ENCODE data around the gene TGFB1I1.

TGFB1I1 gene

DNA sequence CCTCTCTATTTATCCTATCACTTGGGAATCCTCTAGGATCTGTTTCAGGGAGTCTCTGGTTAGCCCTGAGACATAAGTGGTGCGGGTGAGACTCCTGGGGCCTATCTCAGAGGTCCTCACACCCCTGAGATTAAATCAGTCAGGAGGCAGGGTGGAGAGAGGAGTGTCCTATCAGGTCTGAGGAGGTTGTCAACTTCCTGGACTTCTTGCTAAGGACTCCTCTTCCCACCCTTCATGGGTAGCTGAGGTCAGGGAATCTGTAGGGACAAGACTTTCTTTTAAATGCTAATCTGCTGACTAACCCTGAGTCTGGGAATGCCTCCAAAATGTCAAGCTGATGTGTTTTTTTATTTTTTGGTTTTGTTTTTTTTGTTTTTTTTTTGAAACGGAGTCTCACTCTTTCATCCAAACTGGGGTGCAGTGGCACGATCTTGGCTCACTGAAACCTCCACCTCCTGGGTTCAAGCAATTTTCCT, 19.3 kb upstream of the TGFB1I1 start:
- no peak for DNase-seq (ENCODE audit: low read depth in 2 of 2)

DNA sequence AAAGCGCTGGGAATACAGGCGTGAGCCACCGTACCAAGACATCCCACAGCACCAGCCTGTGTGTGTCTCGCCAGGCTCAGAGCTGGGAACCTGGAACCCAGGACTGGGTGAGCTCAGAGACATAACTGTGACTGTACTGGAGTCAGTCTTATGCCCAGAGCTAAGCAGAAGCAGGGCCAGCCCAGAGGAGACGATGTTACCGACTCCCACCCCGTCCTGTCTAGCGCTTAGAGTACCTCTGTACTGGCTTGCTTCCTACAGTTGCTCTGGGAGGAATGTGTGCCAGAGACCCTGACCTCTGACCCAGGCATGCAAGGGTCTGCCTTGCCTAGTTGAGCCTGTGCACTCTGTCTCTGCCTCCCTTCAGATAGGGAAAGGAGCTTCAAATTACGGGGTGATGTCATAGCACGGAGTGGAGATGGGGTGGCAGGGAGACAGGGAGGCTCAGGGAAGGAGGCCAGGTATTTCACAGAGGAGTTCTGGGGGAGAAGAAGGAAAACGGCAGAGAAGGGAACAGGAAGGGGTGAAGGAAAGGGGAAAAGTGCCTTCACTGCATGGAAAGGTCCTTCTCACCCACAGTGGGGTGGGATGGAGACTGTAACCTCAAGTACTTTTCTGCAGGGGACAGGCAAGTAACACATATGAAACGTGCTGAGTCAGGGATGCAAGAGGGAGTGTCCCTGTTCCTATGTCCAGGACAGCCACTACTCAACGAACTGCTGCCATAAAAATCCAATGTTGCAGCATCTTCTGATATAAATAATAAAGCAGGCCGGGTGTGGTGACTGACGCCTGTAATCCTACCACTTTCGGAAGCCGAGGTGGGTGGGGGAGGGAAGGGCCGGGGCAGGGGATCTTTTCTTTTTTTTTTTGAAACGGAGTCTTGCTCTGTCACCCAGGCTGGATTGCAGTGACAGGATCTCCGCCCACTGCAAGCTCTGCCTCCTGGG, 18.4 kb upstream of the TGFB1I1 start:
- DNase-seq (ENCODE audit: low read depth in 2 of 2), result no peak

DNA sequence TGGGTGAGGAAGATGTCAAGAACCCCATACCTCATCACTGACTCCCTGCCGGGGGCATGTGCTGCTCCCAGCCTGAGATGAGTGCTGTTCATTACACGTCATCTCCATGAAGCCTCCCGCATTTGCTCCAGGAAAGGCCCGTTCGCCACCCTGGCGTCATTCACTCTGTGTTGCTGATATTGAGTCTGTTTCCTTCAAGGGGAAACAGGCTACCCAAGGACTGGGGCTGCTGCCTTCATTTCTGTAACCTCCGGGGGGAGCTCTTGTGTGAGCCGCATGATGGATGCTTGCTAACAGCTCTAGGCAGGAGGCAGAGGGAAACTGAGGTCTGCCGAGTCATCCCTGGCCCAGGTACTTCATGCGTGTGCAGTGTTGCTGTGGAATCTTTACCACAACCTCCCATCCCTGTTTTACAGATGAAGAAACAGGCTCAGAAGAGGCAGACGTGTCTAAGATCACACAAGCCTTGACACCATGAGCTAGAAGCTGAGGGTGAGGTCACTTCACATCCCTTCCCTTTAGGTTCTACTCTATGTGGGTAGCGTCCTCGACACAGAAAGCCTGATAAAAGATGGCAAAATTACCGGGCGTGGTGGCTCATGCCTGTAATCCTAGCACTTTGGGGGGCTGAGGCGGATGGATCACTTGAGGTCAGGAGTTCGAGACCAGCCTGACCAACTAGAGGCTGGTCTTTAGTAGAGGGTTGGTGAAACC, 16.2 kb upstream of the TGFB1I1 start:
- no peak for DNase-seq (ENCODE audit: low read depth in 2 of 2)

DNA sequence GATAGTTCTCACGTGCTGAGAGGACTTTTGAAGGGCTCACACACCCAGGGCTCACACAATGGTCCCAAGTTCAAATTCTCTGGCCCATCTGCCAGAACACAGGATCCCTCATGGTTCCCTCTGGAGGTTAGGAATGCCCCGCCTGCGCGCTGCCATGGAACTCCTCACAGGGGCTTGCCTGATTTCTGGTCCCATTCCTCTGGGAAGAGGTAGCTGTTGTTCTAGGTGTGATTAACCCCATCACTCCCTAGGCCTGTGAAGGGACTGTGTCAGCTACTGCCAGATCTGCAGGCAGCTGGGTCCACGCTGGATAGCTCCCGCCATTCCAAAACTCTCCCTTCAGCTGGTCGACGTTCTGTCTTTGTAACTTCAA, 15.0 kb upstream of the TGFB1I1 start:
- DNase-seq (ENCODE audit: low read depth in 2 of 2), result no peak

DNA sequence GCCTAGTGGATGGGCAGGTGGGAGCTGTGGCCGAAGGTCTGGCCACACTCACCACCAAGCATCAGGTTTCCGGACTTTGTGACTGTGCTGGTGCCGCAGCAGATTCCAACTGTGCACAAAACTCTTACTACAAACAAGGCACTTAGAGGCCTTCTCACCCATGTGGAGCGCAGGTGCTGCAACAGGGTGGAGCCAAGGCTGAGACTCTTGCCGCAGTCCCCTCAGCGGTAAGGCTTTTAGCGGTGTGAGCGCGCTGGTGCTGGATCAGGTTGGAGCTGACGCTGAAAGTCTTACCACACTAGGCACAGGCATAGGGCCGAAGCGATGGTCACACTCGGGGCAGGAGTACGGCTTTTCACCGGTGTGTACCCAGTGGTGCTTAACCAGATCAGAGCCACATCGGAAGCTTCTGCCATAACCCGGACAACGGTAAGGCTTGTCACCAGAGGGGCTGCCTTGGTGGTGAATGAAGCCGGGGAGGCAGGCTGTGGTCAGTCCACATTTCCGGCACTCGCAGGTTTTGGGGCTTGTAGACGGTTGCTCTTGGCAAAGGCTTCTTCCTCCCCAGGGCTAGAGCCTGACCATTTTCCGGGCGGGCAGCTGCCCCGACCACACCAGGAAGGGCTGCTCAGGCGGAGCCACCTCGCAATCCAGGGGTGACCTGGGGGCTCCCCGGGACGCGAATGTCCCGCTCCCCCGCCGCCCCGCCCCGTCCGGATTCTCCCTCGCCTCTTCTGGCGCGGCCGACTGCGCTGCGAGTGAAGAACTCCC, 13.7 kb upstream of the TGFB1I1 start:
- peak; percentile 34 to 38 for DNase-seq (ENCODE audit: low read depth in 2 of 2)

DNA sequence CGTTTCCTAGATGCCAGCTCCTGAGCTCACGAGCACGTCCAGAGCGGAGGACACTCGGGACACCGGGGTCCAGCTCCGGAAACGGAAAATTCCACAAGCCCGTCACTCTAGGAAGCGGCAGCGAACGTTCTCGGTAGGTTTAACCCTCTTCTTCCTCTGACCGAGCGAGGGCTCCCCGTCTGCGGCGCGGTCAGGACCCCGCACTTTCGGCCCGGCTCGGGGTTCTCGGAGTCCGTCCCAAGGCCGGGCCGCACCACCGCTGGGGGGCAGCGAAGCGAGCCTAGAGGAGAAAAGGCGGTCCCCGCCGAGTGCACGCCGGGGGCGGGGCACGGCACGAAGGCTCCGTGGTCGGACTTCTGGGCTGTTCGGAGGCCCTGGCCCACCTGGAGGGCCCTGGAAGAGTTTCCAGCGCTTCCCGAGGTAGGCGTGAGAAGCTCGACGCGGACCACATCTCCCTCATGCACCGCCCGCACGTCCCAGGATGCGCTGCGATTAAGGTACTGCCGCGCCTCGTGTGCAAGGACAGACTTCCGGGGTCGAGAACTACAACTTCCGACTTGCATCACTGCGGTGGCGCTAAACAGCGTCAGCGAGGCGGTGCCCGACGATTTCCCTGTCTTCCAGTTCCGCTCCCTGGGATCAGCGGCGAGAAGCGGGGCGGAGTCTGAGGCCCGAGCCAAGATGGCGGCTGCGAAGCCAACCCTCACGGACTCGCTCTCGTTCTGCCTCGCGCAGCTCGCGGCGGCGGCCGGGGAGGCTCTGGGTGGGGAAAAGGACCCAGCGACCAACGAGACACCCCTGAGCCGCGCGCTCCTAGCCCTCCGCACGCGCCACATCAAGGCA, 12.9 kb upstream of the TGFB1I1 start, which contains the start of gene ARMC5:
ARMC5 (plus strand) TSS at position 658 of the 843 bp plus-strand sequence; CDS start at position 682, 24 bp downstream.
- DNase-seq (ENCODE audit: low read depth in 2 of 2), result peak; percentile 92

DNA sequence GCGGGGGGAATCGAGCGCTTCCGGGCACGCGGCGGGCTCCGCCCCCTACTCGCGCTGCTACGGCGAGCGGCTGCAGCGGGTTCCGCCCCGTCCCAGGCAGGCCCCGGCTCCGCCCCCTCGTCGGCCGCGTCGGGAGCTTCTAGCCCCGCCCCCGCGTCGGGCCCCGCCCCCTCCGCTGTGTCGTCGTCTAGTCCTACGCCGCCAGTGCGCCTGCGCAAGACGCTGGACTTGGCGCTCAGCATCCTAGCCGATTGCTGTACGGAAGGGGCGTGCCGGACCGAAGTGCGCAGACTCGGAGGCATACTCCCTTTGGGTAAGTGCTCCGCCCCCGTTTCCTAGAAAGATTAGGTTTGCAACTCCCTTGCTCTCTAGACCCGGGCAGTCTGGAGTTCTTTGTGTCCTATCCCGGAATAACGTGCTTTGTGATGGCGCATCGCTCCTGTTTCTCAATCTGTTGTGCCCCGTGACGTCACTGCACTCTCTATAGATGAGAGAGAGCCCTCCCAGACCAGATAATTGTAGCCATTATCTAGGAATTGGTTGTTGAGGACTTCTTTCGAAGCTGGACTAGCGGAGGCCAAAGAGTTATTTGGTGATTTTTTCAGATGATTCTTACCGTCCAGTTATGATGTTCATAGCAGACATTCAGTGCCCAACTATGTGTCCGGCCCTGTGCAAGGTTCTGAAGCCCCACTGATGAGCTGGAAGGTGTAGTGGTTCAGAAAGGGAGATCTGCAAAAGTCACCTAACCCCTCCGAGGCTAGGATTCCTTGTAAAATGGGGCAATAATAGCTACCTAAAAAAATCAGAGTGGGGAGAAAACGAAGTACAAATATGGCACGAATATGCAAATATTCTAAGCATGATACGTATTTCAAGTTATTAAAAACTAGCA, 12.0 kb upstream of the TGFB1I1 start:
- DNase-seq (ENCODE audit: low read depth in 2 of 2), result peak; percentile 100

DNA sequence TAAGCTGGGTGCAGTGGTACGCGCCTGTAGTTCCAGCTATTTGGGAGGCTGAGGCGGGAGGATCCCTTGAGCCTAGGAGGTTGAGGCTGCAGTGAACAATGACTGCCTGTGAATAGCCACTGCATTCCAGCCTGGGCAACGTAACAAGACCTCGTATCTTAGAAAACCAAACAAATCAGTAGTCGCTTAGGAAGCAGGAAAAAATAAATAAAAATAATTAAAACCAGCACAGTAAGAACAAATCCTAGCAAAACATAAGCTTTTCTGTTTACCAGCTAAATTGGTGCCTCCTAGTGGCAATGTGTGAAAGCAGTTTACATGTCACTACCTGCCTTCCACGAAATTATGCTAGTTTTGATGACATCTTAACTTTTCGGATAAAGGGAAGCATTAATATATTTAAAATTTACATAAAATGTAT, 11.4 kb upstream of the TGFB1I1 start:
- no peak for DNase-seq (ENCODE audit: low read depth in 2 of 2)

DNA sequence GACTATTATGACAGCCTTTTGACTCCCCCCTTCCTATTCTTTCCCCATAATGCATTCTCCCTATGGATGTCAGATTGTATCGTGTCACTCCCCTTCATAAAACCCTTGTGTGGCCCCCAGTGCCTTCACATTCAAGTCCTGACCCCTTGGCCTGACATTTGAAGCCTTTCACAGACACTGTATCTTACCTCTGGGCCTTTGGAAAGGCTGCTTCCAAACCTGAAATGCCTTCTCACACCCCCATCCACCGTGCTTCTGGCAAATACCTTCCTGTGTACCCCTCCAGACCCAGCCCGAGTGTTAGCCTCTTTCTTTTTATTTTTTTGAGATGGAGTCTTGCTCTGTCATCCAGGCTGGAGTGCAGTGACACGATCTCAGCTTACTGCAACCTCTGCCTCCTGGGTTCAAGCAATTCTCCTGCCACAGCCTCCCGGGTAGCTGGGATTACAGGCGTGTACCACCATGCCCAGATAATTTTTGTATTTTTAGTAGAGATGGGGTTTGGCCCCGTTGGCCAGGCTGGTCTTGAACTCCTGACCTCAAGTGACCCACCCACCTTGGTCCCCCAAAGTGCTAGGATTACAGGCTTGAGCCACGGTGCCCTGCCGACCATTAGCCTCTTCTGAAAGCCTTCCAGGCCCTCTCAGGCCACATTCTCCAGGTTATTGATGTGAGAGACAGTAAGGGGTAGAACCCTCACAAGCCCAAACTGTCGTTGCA, 10.6 kb upstream of the TGFB1I1 start:
- no peak for DNase-seq (ENCODE audit: low read depth in 2 of 2)

DNA sequence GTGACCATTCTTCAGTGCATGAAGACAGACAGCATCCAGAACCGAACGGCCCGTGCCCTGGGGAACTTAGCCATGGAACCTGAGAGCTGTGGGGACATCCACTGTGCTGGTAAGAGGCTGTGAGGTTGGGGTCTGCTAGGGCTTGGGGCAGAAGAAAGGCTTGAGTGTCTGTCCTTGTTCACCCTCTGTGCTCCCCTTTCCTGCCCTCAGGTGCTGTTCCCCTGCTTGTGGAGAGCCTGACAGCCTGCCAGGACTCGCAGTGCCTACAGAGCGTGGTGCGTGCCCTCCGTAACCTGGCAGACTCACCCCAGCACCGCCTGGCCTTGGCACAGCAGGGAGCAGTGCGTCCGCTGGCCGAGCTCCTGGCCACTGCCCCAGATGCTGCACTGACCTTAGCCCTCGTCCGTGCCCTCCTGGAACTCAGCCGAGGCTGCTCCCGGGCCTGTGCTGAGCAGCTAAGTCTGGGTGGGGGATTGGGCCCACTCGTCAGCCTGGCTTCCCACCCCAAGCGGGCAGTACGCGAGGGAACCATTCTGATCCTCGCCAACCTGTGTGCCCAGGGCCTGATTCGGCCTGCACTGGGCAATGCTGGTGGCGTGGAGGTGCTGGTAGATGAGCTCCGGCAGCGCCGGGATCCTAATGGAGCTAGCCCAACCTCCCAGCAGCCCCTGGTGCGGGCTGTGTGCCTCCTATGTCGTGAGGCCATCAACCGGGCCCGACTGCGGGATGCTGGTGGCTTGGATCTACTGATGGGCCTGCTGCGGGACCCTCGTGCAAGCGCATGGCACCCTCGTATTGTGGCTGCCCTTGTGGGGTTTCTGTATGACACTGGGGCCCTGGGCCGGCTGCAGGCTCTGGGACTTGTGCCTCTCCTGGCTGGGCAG, 9.8 kb upstream of the TGFB1I1 start:
- no peak for DNase-seq (ENCODE audit: low read depth in 2 of 2)

DNA sequence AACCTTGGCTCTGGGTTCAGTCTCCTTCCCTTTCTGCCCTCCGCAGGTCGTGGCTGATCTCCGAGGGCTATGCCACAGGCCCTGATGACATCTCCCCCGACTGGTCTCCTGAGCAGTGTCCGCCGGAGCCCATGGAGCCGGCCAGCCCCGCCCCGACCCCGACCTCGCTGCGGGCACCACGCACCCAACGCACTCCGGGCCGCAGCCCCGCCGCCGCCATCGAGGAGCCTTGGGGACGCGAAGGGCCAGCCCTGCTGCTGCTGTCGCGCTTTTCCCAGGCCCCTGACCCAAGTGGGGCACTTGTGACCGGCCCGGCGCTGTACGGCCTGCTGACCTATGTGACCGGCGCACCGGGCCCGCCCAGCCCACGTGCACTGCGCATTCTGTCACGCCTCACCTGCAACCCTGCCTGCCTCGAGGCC, 7.6 kb upstream of the TGFB1I1 start:
- no peak for DNase-seq (ENCODE audit: low read depth in 2 of 2)

DNA sequence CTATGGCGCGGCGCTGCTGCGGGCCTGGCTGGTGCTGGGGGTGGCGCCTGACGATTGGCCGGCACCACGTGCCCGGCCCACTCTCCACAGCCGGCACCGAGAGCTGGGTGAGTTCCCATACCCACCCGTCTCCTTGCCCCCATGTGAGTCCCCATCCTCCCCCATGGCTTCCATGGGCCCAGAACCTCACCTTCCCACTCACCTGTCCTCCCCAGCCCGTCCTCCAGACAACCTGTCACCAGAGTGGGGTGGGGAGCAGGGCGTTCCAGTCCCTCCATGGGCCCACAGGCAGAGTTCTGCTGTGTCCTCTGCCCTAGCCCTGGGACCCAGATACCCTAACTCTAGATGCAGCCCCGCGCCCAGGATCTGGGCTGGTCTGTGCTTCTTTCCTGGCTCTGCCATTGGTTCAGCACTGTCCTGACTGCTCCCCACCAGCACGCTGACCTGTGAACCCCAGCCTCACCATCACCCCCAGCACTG, 7.1 kb upstream of the TGFB1I1 start:
- no peak for DNase-seq (ENCODE audit: low read depth in 2 of 2)

DNA sequence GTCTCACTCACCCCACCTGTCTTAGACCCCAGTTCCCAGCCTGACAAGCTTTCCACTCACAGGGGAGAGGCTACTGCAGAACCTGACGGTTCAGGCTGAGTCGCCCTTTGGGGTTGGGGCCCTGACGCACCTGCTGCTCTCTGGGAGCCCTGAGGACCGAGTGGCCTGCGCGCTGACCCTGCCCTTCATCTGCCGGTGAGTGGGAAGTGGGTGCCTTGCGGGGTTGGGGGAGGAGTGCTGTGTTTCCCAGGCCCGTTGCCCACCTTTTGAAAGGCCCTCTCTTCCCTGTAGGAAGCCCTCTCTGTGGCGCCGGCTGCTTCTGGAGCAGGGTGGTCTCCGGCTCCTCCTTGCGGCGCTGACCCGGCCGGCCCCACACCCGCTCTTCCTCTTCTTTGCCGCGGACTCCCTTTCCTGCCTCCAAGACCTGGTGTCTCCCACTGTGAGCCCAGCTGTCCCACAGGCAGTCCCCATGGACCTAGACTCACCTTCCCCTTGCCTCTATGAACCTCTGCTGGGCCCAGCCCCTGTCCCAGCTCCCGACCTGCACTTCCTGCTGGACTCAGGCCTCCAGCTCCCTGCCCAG, 6.1 kb upstream of the TGFB1I1 start:
- no peak for DNase-seq (ENCODE audit: low read depth in 2 of 2)

DNA sequence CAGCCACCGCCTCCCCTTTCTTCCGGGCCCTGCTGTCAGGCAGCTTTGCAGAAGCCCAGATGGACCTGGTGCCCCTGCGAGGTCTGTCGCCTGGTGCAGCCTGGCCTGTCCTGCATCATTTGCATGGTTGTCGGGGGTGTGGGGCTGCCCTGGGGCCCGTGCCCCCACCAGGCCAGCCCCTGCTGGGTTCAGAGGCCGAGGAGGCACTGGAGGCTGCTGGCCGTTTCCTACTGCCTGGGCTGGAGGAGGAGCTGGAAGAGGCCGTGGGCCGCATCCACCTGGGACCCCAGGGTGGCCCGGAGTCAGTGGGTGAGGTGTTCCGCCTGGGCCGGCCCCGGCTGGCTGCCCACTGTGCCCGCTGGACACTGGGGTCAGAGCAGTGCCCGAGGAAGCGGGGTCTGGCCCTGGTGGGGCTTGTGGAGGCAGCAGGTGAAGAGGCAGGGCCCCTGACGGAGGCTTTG, 5.5 kb upstream of the TGFB1I1 start:
- DNase-seq (ENCODE audit: low read depth in 2 of 2), result no peak

DNA sequence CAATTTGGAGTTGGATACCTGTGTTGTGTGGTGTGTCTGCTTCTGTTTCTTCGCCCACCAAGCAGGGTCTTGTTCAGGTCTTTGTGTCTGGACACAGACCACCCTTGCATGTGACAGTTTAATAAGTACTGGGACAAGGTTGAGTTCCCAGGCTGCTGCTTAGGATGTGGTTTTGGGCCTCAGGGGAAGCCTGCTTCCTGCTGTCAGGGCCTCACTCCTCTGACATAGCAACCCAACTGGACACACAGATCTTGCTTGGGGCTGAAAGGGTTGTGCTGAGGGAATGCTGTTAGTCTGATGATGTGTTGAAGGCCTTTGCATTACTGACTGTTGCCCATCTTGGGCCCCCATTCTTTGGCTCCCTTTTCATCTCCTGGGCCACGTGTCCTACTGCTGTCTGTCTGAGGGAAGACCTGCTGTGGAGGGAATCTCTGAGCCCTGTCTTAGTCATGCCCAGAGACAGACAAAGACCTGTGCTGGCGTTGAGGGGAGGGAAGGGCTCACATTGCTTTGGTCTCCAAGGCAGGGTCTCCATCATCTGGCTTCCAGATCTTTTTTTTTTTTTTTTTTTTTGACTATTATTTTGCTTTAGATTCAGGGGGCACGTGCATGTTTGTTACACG, 4.7 kb upstream of the TGFB1I1 start:
- no peak for DNase-seq (ENCODE audit: low read depth in 2 of 2)

DNA sequence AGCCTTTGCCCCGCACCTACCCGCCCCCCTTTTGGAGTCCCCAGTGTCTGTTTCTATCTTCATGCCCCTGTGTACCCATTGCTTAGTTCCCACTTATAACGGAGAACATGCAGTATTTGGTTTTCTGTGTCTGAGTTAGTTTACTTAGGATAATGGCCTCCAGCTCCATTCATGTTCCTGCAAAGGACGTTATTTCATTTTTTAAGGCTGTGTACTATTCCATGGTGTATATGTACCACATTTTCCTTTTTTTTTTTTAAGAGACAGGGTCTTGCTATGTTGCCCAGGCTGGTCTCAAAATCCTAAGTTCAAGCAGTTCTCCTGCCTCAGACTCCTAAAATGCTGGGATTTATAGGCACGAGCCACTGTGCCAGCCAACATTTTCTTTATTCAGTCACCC, 4.1 kb upstream of the TGFB1I1 start:
- no peak for DNase-seq (ENCODE audit: low read depth in 2 of 2)

DNA sequence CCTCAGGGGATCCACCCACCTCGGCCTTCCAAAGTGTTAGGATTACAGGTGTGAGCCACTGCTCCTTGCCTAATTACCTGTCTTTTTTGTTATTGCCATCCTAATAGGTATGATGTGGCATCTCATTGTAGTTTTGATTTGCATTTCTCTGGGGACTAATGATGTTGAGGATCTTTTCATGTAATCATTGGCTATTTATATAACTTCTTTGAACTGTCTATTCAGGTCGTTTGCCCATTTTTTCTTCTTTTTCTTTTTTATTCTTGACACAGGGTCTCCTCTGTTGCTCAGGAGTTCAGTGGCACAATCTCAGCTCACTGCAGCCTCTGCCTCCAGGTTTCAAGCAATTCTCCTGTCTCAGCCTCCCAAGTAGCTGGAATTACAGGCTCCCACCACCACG, 1.3 kb upstream of the TGFB1I1 start:
- DNase-seq (ENCODE audit: low read depth in 2 of 2), result no peak
